GM21381 (cell line): ENCODE measurements around the gene EMID1.

ENCODE experiments used
- ATAC-seq: cut with Tn5 transposase; IDR thresholded peaks from one replicate; pipeline ENCODE4 v1.9.1; 2021; ENCODE audit warnings: mild to moderate bottlenecking, moderate library complexity; ENCODE audit not compliant: unreplicated experiment

The EMID1 gene

DNA sequence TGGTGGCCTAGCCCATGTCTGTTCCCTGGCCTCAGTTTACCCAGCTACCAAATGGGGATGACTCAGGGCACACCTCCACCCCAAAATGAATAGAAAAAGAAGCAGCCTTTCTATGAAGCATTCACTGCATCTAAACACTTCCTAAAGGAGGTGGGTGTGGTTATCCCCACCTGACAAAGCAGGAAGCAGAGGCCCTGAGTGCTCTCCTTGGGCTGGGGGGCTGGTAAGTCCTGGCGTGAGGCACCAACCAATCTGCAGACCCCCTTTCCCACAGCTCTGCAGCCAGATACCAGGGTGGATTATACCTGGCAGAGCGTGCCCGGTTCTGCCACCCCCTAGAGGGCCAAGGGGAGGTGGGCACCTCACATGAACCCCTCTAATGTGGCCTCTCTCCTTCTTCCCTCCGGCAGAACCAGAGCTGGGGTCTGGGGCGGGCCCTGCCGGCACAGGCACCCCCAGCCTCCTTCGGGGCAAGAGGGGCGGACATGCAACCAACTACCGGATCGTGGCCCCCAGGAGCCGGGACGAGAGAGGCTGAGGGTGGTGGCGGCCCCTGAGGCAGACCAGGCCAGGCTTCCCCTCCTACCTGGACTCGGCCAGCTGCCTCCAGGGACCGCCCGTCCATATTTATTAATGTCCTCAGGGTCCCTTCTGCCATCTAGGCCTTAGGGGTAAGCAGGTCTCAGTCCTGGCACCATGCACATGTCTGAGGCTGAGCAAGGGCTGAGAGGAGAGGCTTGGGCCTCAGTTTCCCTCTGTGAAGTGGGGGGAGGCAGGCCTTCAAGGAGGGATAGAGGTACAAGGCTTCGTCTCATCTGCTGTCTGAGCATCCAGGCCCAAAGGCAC, 52.9 kb downstream of the EMID1 start:
- no peak for ATAC-seq

DNA sequence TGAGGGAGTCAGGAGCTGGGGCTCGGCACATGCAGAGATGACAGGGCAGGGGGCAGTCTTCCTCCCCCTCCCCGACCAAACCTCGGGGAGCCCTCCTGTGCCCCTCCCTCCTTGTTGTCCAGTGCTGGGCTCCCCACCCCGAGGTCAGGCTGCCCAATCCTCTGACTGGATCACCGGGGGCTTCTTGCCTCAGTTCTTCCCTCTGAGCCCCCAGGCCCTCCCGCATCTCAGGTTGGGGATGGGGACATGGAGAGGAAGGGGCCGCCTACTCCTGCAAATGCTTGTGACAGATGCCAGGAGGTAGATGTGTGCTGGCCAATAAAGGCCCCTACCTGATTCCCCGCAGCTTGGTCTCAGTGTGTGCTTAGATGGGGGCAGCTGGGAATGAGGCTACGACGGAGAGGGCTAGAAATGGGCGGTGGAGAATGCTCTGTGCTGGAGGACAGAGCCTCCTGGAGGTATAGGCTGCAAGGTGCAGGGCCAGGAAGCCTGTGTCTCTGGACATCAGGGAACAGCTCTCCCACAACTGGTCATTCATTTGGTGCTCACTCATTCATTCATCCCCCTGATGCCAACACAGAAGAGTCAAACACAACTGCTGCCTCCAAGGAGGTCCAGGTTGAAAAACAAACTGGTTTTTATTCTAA, 53.7 kb downstream of the EMID1 start:
- ATAC-seq: no peak

DNA sequence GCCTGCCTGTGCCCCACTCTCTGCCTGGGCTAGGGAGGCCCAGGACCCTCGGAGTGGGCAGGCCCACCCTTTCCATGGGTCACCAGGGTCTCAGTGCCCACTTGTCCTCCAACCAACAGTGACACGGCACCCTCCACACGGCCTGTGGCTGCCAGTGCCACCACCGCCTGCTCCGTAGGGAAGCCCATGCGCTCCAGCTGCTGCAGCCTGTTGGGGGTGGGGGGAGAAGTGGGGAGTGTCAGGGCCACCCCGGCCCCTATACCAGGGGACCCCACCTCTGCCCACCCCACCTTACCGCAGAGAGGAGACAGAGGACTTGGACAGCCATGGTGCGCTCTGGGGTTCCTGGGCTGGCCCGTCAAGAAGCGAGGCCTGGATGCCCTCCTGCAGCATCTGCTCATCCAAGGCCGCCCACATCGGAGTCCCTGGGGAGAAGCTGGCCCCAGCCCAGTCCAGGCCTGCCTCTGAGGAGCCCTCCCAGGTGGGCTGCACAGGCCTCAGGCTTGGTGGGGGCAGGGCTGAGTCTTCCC, 54.4 kb downstream of the EMID1 start:
- no peak for ATAC-seq

DNA sequence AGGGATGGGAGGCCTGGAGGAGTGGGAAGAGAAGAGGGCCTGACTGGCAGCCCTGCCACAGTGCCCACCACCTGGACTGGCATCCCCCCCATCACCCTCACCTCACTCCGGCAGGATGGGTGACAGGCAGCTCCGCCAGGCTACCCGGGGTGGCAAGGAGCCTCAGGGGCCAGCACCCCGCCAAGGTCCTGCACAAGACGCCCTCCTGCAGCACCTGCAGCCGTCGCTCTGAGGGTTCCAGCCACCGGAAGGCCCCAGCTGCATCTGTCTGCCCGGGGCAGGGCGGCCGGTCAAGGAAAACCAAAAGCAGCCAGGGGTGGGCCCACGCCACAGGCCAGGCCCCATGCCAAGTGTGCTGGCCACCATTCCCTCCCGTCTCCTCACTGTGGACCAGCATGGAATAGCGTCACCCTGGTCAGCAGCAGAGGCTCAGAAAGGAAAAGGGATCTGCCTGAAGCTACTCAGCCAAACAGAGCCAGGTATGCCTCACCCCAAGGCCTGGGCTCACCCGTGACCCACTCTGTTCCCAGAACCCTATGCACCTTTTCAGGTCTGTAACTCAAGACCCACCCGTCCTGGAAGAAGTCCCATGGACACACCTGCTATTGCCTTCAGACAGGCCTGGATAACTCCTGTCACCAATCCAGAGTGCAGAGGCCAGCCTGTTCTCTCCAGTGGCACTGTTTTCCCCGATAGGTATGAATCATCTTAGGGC, 55.1 kb downstream of the EMID1 start:
- no peak for ATAC-seq

DNA sequence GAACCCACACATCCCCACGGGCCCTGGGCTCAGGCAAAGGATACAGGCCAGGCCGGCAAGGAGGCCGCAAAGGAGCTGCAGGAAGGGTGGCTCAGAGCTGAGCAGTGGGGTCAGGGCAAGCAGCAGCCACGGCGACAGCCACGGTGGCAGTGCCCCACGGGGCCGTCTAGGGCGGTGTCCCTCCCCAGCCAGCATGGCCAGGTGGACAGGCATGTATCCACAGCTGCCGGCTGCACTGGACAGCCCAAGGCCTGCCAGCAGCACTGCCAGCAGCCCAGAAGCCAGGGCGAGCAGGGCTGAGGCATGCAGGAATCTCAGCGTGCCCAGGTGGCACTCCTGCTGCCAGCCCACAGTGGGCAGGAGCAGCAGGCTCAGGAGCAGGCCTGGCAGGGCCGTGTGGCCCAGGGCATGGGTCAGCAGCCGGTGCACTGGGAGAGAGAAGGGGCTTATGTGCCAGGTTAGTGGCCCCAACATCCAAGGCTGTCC, 58.1 kb downstream of the EMID1 start:
- no peak for ATAC-seq

DNA sequence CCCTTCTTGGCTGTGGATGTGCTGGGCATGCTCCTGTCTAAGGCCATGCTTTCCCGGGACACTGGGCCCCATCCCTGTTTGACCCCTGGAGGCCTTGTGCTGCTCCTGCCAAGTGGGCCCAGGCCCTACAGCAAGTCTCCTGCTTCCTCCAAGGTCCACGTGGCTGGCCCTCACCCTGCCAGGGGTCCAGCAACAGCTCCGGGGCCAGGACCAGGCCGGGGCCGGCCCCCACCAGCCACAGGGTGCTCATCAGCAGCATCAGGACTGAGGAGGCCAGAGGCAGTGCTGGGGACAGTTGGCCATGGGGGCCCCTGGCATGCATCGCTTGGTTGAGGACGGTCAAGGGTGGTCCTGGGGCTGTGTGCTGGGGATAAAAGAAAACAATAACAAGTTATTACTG, 59.6 kb downstream of the EMID1 start:
- ATAC-seq: no peak

DNA sequence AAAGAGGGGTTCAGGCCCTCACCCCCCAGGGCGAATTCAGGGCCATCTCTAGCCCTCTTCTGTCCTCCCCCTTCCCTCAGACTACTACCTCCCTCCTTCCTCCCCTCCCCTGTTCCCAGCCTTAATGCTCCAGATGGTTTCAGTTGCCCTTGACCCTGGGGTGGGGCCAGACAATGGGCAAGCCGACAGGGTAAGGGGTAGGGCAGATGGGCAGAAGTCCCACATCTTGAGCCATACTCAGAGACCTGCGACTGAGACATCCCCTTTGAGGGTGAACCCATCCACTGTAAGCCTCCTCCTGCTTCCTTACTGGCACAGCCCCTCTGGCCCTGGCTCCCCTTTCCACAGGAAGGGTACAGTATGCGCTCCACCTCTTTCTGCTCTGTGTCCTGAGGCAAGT, 60.2 kb downstream of the EMID1 start:
- no peak for ATAC-seq

DNA sequence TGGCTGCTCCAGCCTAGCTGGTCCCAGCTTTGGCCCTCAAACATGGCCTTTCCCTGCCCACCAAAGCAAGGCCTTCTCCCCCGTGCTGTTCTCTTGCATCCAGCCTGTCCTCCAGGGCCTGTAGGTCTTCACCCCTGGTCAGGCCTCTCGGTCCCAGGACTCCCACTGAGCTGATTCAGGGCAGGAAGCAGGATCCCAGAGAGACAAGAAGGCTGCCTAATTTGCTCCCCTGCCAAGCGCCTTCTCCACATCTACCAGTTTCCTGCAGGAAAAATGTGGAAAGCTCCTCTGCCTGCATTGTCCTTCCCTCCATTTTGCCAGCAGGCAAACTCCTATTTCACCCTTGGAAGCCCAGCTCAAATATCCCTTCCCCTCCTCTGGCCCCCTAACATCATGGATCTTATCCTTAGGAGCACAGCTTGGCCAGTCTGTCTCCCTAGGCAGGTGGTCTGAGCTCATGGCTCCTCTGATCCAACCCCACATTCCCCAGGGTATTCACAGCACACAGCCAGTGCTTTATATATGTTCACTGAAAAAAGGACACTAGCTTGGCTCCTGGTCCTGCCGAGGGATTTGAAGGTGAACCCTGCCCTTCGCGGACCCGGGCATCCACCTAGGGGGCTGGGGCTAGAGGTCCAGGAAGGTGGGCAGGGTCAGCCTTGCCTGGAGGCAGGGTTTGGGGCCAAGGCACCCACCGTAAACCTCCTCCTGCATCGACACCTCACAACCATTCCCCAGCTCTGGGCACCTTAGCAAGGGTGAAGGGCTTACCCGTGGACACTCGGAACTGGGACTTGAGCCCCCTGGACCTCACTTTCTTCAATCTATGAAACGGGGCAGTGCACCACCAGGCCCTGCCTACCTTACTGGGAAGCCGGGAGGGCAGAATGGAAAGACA, 61.1 kb downstream of the EMID1 start:
- ATAC-seq: no peak

DNA sequence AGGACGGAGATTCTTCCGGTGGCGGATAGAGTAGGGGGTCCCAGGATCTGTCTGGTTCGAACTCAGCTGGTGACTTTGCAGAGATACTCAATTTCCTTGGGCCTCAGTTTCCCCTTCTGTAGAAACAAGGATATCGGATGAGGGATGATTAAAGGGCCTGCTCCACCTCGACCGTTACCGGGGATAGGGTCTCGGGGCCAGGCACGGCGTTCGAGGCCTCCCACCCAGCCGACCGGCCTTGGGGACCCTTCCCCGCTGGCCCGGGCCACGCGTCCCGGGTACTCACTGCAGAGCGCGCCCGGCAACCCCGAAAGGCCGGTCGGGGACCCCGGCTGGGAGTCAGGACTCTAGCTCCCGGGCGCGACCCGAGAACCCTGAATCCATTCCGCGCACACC, 61.8 kb downstream of the EMID1 start:
- ATAC-seq: no peak

DNA sequence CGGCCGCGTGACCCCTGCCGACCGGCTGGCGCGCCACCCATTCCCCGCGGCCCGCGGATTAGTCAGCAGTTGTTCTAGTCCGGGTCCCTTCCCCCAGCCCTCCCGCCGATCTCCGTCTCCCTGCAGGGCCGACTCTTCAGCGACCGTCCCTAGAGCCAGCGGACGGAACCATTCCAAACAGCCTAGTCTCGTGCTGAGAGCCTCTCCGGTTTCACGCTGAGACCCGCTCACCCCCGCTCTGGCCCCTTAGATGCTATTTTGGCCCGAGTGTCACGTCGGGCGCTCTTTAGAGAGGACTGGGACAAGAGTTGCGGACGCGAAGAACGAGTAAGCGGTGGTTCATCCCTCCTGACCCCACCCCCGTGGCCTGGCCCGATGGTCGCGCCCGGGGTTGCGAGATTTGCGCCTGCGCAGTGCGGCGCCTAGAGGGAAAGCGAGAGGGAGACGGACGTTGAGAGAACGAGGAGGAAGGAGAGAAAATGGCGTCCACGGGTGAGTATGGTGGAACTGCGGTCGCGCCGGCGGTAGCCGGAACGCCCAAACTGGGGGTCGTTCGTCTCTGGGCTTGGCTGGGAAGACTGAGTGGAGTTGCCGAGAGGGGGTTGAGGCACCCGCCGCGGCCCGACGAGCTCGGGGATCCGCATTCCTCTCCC, 62.3 kb downstream of the EMID1 start, which contains the start of the genes EWSR1 and RHBDD3:
Gene EWSR1 (plus strand): TSS at position 411 of the 653 bp plus-strand sequence. CDS start 69 bp downstream, at position 480.
Gene RHBDD3 (minus strand): TSS at position 124 of the 653 bp plus-strand sequence. CDS start 2,355 bp downstream, outside the sequence.
- peak; percentile 76 for ATAC-seq

DNA sequence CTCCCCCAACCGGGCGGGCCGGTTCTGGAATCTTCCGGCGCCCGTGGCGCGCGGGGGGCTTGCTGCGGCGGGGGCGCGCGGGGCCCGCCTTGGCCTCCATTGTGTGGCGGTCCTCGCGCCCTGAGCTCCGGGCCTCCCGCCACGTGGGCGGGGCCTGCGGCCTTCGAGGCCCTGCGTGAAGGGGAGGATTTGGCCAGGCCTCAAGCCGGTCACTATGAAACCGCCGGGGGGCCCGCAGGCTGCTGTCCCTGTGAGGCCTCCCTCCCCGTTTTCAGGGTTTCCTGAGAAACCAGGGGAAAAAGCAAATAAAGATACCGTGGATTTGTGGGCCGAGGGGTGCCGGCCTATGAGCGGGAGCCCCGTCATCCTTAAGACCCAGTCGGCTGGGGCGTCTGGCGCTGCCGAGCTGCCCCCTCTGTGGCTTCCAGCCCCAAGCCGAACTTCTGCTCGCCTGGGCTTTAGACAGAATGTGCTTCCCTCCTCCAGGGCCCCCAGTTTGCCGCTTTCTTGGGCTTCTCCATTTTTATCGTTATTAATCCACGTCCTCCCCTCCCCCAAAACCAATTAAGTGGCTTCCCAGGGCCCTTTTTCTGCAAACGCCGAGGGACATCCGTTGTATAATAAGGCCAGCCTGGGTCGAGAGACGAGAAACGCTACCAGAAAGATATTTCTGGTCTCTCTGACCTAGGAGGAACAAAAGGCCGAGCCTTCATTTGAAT, 63.0 kb downstream of the EMID1 start:
- ATAC-seq: peak; percentile 27

DNA sequence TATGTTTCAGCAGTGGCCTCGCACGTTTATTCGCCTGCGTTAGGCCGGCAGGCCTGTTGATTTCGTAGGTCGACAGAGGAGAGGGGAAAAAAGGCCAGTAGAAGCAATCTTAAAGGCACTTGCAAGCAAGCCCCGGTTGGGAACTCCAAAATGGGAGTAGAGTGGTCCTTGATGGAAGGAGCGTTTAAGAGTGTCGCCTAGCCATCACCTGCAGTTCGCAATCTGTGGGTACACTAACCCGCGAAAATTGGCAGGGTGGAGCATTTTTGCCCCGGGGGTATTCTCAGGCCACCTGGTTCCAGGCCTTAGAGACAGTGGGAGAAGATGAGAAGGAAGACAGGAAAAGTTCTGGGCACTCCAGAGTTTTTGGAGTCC, 63.5 kb downstream of the EMID1 start:
- no peak for ATAC-seq

DNA sequence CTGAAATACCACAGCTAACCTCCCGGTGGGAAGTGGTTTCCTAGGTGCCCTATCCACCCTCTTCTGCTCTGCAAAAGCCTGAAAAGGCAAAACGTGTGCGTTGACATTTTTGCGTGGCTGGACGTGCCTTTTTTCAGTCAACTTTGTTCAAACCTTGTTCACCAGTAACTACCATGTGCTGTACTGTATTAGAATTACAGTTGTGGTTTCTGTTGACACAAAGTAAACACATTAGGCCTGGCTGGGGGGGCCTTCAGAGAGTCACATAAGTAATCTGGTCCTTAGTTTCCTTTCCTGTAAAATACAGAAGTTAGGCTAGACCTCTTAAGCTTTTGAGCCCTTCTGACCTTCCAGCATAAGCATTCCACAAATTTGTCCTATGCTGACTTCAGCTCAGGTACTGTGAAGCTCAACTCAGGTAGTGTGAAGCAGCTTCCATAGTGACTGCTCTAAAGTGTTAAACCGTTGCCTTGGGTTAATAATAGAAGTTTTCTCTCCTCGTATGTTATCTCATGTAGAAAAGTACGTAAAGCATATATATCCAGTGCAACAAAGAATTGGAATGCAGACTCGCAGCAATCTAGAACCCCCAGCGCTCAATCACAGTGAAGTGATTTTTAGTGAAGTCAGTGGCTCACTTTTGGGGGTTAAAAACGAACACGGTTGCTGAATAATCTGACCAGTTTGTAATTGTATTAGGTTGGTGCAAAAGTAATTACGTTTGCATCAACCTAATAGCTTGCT, 64.2 kb downstream of the EMID1 start:
- ATAC-seq: no peak

DNA sequence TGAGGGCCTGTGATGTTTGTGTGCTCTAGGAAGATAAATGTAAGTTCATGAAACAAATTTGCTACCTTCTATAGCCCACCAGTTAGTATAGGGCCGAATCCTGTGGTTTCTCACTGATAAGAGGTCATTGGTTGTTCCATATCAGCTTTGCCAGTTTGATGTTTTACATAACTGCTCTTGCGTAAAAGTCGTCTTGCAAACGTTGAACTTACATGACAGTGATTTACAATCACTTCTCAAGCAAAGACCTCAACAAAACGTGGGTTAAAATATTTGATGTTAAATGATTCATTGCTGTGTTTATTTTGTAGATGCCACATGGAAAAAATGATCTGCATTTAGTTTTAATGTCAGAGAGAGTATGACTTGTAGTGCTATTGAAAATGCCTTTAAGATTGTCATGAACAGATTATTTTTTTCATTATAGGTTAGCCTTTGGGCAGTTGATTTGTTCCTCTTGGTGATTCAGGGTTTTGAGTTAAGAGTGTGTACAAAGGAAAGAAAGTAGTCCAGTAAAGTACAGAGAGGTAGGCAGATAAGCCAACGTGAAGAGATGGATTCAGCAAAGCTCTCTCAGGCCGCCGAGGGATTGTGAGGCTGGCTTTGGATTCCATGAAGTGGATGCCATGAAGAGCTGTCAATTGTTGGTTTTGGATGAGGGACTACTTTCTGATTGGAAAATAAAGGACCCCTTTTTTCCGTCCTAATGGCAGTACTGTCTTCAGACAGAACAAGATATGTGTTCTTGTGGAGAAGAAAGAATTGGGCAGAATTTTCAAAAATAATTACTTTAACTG, 65.0 kb downstream of the EMID1 start:
- ATAC-seq: no peak

DNA sequence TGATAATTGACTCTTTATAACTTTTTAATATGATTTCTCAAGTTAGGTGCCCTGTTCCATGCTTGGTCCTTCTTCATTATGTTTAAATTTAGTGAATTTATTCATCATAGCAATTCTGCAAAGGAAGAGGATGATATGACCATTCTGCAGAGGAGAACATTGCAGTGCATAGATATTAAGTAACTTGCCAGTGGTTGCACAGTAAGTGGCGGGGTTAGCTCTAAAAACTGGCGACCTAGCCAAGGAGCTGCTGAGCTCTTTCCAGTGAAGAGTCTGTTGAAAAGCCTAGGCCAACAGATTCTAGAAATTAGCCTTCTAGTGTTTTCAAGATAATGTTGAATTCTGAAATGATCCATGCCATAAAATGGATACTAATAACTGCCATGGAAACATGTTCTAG, 66.9 kb downstream of the EMID1 start:
- no peak for ATAC-seq

DNA sequence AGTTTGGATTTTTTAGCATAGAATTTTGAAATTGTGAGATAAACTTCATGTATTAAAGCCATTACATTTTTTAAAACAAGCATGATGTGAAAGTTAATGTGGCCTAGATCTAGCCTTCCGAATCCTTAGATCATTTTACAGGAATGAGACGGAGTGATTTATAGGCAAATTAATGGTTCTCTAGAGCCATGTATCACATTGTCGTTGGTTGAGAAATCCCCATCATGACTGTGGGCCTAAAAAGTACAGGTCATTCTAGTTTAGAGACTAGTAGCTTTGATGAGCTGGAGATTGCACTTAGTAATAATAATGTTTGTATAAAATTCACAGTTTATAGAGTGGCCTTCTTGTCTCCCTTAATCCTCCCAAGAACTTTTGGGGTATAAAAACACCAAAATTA, 69.5 kb downstream of the EMID1 start:
- no peak for ATAC-seq

DNA sequence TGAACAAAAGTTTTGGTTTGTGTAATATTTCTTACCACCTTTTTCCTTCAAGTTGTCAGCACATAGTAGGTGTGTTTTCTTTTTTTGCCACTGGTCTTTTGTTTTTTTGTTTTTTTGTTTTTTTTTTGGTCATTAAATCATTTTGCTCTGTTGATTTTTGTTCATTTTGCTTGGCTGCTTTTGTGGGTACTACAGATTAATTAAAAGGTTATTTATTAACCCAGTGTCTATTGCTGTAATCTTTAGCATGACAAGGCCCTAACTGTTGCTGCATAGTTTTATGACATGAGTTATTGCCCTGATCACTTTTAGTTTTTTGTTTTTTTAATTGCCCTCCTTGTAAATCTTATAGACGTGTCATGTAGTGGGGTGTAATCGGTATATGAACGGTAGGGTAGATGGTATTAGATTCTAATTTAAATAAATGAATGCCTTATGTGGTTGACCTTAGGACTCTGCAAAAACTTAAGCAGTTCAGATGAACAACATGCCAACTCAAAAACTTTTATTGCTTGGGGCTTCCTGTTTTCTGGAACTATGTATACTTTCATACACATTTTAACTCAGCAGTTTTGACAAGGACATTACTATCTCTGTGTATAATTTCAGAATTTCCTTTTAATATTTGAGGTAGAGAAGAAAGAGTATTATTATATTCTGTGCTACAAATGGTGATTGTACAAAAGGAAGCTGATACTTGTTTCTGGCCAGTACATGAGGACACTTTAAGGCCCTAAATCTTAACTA, 70.3 kb downstream of the EMID1 start:
- no peak for ATAC-seq
